ENCODE data around the gene LUM. TPM values are rescaled to one million over a fixed set of nuclear protein-coding genes. Genes with fewer than 3 reads are reported as not detected.

Gene LUM
- total RNA-seq, 2 donors from 2014 or later = 0.31 TPM; not detected in 1

- no peak overlapping the region for H3K4me3 ChIP-seq (ENCODE audit: low read length)
- Mint-ChIP-seq H3K4me1 (peaks cover 4% of the 10 kb centered on the region), H3K4me3 (no peak overlapping the region), H3K9me3 (no peaks in the 10 kb centered on the region), H3K27ac (no peak overlapping the region), H3K27me3 (ENCODE audit: insufficient read depth) (no peaks in the 10 kb centered on the region), H3K36me3 (ENCODE audit: low read depth) (no peaks in the 10 kb centered on the region)
- TF ChIP-seq CTCF (conservative IDR thresholded peaks at IDR 0.05) = peak; percentile 97
- H3K27me3 ChIP-seq (ENCODE audit: control insufficient read depth, insufficient read depth, low read length, poor library complexity, severe bottlenecking) = no peaks in the 10 kb centered on the region
- no peak overlapping the region for H3K27ac ChIP-seq (ENCODE audit: low read depth, low read length)
- H3K4me1 ChIP-seq (ENCODE audit: control insufficient read depth, insufficient read depth, low read length) = peaks cover 7% of the 10 kb centered on the region
- peak; percentile 98 for DNase-seq
- H3K9ac ChIP-seq (ENCODE audit: extremely low read depth, low read length, poor library complexity, severe bottlenecking) = no peak overlapping the region
- 4 to 17% methylated on average over 4 to 6 of the region's 7 CpGs for WGBS, 2 experiments (ENCODE audit: insufficient coverage in 1 of 2, insufficient read length in 1 of 2)
- H3K9me3 ChIP-seq (ENCODE audit: control insufficient read depth, low read length) = no peaks in the 10 kb centered on the region
- H3K36me3 ChIP-seq (ENCODE audit: control insufficient read depth, insufficient read depth, low read length) = no peaks in the 10 kb centered on the region
Measured at GRCh38 chr12:91109148-91109564, 2.1 kb downstream of the LUM start.

- Histone ChIP-seq H3K27me3 (ENCODE audit: control insufficient read depth, insufficient read depth, low read length, poor library complexity, severe bottlenecking) (no peaks in the 10 kb centered on the region), H3K36me3 (ENCODE audit: control insufficient read depth, insufficient read depth, low read length) (no peaks in the 10 kb centered on the region), H3K4me1 (ENCODE audit: control insufficient read depth, insufficient read depth, low read length) (peaks cover 7% of the 10 kb centered on the region), H3K27ac (ENCODE audit: low read depth, low read length) (no peak overlapping the region), H3K9ac (ENCODE audit: extremely low read depth, low read length, poor library complexity, severe bottlenecking) (no peak overlapping the region), H3K9me3 (ENCODE audit: control insufficient read depth, low read length) (no peaks in the 10 kb centered on the region), H3K4me3 (ENCODE audit: low read length) (peak overlapping the region; percentile 2)
- Mint-ChIP-seq H3K4me1 (peaks cover 4% of the 10 kb centered on the region), H3K36me3 (ENCODE audit: low read depth) (no peaks in the 10 kb centered on the region), H3K27ac (no peak overlapping the region), H3K4me3 (no peak overlapping the region), H3K9me3 (no peaks in the 10 kb centered on the region), H3K27me3 (ENCODE audit: insufficient read depth) (no peaks in the 10 kb centered on the region)
- no peak for DNase-seq
- WGBS, 2 experiments (ENCODE audit: insufficient coverage in 1 of 2, insufficient read length in 1 of 2) = 81 to 85% methylated on average over 4 to 5 of the region's 5 CpGs
- TF ChIP-seq CTCF (conservative IDR thresholded peaks at IDR 0.05) = no peak
Measured at GRCh38 chr12:91108196-91108755, 3.0 kb downstream of the LUM start.

GRCh38 chr12:91106283-91106682 is 5.0 kb downstream of the LUM start:
- Histone ChIP-seq H3K9ac (ENCODE audit: extremely low read depth, low read length, poor library complexity, severe bottlenecking) (no peak overlapping the region), H3K27ac (ENCODE audit: low read depth, low read length) (no peak overlapping the region)
- H3K4me1 Mint-ChIP-seq = peaks cover 4% of the 10 kb centered on the region

More at GRCh38 chr12:91106283-91106682, 5.0 kb downstream of the LUM start:
- no peak for DNase-seq
- Histone ChIP-seq H3K9me3 (ENCODE audit: control insufficient read depth, low read length) (no peaks in the 10 kb centered on the region), H3K27me3 (ENCODE audit: control insufficient read depth, insufficient read depth, low read length, poor library complexity, severe bottlenecking) (no peaks in the 10 kb centered on the region), H3K4me1 (ENCODE audit: control insufficient read depth, insufficient read depth, low read length) (peaks cover 7% of the 10 kb centered on the region), H3K4me3 (ENCODE audit: low read length) (no peak overlapping the region), H3K36me3 (ENCODE audit: control insufficient read depth, insufficient read depth, low read length) (no peaks in the 10 kb centered on the region)
- Mint-ChIP-seq H3K36me3 (ENCODE audit: low read depth) (no peaks in the 10 kb centered on the region), H3K4me3 (no peak overlapping the region), H3K27me3 (ENCODE audit: insufficient read depth) (no peaks in the 10 kb centered on the region), H3K27ac (no peak overlapping the region), H3K9me3 (no peaks in the 10 kb centered on the region)
- TF ChIP-seq CTCF (conservative IDR thresholded peaks at IDR 0.05) = no peak

All from endodermal cell (in vitro differentiated cells).